Retina (tissue), 1 donor: Measurements from ENCODE around the gene AGER.
"Not testable (repeated sequence)": the region's sequence is repeated elsewhere in the genome, so short reads cannot be mapped to it uniquely, and the experiment has no call there.

Source experiments
- DNase-seq: peaks from one replicate; pipeline ENCODE4 v3.0.0-alpha.2; 2016

Gene AGER

DNA sequence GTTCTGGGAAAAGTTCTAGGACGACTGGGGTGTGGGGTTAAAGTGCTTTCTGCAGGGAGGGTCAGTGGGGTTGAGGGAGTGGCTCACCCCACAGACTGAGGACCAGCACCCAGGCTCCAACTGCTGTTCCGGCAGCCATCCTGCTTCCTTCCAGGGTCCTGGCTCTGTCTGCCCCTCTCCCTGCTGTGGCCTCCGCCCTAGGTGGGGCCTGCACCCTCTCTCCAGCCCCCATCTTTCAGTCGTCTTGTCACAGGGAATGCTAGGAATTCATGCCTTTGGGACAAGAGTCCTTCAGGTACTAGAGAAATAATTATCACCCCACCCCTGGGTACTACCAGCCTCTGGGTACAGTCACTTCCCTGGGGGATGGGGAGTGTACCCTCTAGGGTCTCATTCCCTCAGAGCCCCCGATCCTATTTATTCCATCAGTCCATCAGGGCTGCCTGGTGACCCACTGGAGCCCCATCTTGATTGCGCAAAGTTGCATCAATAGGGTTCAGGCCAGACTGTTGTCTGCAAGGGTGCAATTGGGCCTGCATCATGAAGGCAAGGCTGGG, at the start of gene AGER:
AGER (minus strand) TSS at position 170 of the 557 bp plus-strand sequence; CDS start at position 139, 31 bp downstream.
- no peak for DNase-seq

DNA sequence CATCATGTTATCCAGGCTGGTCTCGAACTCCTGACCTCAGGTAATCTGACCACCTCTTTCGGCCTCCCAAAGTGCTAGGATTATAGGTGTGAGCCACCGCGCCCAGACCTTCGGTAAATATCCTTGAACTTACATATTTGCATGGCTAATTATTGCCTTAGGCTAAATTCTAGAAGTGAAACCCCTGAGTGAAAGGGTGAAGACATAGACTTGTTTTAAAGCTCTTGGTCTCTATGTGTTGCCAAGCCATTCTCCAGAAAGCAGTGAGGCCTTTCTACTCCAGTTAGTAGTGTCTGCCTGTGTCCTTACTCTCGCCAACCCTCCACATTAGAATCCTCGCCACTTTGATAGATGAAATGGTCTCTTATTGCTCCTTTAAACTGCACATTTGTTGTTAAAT, 42.4 kb upstream of the AGER start:
- no peak for DNase-seq

DNA sequence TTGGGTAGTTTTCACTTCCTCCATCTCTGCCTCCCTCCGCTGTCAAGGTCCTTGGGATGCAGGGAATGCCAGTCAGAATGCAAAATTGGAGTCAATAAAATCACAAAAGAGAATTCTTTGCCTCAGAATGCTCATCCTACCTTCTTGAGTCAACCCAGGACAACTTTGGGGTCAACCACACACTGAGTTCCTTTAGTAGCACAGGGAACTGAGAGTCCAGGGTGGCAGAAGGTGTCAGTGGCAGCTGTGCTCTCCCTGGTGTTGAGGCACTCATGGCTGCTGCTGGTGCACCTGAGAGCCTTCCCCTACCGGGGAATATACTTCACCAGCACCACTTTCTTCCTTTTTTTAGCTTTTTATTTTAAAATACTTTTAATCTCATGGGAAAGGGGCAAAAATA, 40.6 kb upstream of the AGER start:
- DNase-seq, result no peak

DNA sequence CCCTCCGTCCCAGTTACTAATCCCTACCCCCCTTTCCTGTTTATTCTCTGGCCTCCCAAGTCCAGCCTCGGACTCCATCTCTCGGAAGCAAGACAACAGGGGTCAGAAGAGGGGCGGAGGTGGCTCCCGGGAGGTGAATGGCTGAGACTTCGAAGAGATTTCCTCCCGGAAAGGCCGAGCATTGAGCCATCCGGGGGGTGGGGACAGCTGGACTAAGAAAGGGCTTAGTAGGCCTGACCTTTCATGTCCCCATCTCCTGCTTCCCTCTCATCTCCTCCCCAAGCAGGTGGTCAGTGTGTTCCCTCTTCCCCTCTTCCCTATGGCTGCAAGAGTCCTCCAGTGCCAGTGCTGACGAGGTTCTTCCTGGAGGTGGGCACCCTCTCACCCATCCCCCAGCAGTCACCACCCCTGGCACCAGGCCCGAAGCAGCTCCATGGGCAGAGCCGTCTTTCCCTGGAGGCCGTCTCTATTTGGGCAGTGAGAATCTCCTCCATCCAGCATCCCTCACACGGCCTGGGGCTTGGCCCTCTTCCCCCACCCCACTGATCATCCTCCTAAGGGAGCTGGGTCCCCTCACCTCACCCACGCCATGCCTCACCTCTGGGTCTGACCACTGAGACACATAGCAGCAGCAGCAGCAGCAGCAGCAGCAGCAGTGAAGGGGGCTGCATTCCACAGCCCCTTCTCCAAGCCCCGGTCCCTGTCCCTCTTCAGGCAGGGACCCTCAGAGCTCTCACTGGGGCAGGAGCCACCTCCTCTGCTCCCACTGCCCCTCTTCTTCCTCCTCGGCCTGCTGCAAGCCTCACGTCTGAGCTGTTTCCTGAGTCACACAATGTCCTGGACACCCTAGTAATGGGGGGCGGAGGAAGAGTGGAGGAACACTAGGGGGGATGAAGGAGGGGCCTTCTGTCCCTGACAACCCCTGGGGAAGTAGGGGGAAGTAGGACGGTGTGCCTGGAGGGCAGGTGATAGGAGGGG, 39.5 kb upstream of the AGER start, which contains the start of gene NOTCH4:
NOTCH4 (minus strand) TSS at position 810 of the 978 bp plus-strand sequence; CDS start at position 671, 139 bp downstream.
- DNase-seq, result no peak

DNA sequence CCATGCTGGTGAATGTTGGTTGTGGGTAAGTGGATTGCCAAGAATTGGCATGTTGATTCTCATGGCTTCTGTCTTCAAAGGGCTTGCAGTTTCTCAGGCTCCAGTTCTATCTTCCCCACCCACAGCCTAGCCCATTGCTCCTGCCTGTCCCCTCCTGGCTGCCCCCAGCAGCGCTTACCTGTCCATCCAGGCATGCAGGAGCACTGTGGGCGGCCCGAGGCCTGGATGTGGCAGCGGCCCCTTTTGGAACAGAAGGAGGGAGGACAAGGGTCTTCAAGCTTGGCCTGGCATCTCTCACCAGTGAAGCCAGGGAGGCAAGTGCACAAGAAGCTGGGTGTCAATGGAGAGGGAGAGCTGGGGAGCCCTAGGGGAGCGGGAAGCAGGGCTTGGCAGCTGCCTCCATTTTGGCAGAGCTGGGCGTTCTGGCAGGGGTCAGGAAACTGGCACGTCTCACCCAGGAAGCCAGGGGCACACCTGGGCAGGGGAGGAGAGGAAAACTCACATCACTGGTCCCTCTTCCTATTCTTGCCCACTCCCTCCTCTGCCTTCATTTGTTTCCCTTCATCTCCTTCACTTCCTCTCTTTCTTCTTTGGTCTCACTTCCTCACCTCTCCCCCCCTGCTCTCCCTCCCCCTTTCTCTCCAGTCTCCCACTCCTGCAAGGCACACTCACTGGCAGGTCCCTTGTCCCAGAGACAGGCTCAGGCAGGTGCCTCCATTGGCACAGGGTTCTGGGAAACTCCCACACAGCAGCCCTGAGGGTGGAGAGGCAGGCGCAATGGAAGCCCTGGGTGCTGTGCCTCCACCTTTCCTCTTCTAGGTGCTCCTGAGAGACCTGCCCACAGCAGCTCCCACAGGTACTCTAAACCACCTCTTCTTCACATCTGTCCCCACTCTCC, 38.5 kb upstream of the AGER start:
- DNase-seq, result no peak

DNA sequence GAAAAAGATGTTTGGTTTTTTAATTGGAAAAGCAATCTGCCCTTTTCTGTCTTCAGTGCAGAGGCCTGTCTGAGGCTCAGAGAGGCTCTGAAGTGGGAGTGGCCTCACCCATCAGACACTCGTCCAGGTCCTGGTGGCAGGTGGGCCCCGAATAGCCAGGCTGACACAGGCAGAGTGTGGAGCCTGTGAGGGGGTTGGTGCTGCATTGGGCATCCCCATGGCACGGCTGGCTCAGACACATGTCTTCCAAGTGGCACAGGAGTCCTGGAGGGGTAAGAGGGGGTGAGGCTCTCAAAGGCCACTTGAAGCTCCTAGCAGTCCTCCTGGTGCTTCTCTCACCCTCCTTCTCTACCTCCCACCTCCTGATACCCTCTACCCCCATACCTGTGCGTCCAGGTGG, 36.0 kb upstream of the AGER start:
- DNase-seq, result no peak

DNA sequence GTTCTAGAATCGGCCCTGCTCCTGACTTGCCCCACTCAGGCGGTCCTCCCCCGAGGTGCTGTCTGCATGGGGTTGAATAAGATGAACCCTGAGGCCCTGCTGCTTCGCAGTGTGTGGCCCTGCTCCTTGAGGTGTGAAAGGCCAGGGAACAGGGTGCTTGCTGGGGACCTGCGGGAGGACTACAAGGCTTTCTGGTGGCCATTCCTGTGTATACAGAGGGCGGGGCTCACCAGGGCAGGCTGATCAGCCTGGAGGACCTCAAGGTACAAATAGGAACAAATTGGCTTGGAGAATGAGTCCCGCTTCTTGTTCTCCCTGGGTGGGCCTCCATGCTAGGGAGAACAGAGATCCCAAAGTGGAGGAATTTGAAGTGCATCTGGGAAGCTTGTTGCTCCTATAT, 34.1 kb upstream of the AGER start:
- no peak for DNase-seq

DNA sequence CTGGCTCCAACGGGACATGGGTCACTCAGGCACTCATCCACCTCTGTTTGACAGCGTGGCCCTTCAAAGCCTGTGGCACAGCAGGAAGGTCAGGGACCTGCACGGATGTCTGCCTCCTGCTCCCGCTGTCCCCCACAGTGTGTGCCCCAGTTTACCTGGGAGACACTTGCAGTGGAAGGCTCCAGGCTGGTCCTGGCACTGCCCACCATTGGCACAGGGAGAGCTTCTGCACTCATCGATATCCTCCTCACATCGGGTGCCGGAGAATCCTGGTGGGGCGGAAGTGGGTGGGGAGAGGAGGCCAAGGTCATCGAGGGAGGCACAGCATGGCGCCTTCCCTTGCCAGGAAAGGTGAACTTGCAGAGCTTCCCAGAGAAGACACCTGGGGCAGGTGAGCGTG, 32.9 kb upstream of the AGER start:
- no peak for DNase-seq

- no peak for DNase-seq
Observed at GRCh38 chr6:32216285-32216684, 32.2 kb upstream of the AGER start.

GRCh38 chr6:32215617-32216016, 31.6 kb upstream of the AGER start:
- no peak for DNase-seq

GRCh38 chr6:32214126-32214525, 30.1 kb upstream of the AGER start:
- DNase-seq, result no peak

DNA sequence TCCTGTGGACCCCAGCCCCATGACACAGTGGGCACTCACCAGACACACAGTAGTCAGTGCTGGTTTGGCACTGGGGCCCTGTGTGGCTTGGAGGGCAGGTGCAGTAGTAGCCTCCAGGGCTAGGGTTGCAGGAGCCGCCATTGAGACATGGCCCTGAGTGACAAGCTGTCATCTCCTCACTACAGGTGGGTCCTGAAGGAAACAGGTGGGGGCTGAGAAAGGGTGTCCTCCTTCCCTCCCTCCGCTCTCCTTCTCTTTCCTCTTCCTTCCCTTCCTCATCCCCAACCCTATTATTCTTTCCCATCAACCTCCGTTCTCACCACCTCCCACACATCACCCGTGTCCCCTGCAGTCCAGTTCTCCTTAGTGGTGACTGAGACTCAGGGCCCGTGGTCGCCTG, 29.6 kb upstream of the AGER start:
- no peak for DNase-seq

- DNase-seq, result no peak
Observed at GRCh38 chr6:32212076-32212760, 28.2 kb upstream of the AGER start.

- not testable (repeated sequence) for DNase-seq
Observed at GRCh38 chr6:32211432-32211831, 27.4 kb upstream of the AGER start.

DNA sequence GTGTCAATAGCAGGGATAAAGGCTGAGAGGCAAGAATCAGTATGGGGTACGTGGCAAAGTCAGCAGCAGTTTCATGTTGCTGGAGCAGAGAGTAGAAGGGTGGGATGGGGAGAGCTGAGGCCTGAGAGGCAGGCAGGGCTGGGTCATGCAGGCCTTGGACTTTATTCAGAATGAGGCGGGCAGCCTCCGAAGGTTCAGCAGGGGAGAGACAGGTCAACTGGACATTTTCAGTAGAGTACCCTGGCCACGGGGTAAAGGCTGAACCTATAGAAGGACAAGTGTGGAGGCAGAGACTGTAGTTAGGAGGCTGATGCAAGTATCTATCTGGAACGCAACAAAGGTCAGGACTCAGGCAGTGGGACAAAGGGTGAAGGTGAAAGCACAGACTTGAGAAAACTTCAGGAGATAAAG, 26.1 kb upstream of the AGER start:
- DNase-seq, result no peak

- DNase-seq, result no peak
Observed at GRCh38 chr6:32208996-32209395, 24.9 kb upstream of the AGER start.

DNA sequence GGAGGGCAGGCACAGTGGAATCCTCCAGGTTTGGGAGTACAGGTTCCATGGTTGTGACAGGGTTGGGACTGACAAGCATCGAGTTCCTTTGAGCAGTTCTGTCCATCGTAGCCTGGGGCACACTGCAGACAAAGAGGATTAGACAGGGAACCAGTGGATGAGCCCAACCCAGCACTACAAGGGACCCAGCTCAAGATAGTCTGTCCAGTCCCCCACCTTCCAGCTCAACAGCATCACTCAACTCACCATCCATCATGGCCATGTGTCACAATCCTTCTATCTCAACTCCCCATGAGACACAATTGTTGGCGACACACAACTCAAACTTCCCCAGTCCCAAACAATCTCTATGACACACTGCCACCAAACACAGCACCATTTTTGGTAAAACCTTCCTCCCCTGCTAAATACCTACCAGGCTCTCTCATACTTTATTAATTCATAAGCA, 20.2 kb upstream of the AGER start:
- DNase-seq, result no peak

- DNase-seq, result peak; percentile 84
Observed at GRCh38 chr6:32203426-32204267, 19.6 kb upstream of the AGER start.

DNA sequence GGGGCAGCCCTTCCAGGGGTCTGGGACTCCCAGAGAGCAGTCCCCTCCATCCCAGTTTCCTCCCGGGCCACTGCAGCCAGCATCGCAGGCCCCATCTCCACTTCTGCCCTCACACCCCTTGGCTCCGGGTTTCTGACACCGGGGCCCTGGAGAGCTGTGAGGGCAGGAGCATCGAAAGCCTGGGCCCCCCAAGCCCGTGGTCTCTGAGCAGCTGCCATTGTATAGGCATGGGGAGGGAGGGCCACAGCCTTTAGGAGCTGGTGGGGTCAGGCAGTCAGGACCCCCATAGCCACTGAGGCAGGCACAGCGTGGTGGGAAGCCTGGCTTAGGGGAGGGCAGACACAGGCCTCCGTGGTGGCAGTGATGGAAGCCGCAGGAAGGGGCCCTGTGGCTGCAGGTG, 18.1 kb upstream of the AGER start:
- DNase-seq, result no peak

DNA sequence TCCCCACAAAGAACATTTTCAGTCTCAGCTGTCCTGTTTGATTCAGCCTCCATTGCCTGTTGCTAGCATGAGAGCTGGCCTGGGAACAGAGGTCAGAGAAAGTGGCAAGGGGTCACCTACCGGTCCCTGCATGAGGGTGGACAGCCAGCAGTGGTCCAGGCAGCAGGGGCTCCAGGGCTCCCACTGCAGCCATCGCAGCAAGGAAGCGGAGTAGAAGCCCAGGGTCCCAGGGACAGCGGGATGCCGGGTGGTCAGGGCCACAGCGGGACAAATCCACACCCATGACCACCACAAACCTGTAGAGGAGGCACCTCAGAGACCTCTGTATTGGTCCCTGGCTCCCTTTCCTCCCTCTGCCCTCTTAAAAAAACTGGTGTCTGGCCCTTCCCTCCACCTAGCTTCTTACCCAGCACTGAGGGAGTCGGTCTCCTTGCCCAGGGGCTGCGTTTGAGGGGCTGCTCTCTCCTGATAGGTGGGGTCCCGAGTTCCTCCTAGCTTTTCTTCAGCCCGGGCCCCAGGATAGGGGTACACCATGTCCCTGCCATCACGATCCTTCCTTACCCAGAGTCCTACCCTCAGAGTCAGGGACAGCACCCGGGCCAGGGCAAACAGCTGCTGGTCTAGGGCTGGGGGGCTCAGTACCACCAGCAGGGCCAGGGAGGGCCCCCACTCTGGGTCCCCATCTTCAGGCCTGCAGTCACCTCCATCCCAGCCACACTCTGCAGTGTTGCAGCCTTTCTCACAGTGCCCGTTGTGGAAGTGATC, 16.8 kb upstream of the AGER start:
- no peak for DNase-seq

GRCh38 chr6:32198866-32199265, 14.8 kb upstream of the AGER start:
- DNase-seq, result no peak
